Measurements from ENCODE around the gene FRK.
"Not testable (repeated sequence)": the region's sequence is repeated elsewhere in the genome, so short reads cannot be mapped to it uniquely, and the experiment has no call there.

FRK gene

GRCh38 chr6:116073765-116074440 is 13.2 kb upstream of the FRK start:
- DNase-seq = no peak

- DNase-seq = no peak
These were observed 11.7 kb upstream of the FRK start for GRCh38 chr6:116072368-116072767.

- DNase-seq = no peak
These were observed 10.1 kb upstream of the FRK start for GRCh38 chr6:116070616-116071389.

- no peak for DNase-seq
These were observed 9.4 kb upstream of the FRK start for GRCh38 chr6:116070101-116070500.

GRCh38 chr6:116066789-116067188 is 6.1 kb upstream of the FRK start:
- DNase-seq = no peak

- no peak for DNase-seq
These were observed 4.0 kb upstream of the FRK start for GRCh38 chr6:116064666-116065065.

- no peak for DNase-seq
These were observed 1.8 kb upstream of the FRK start for GRCh38 chr6:116062496-116062895.

GRCh38 chr6:116059713-116060571 is 749 bp downstream of the FRK start:
- DNase-seq = no peak

- no peak for DNase-seq
These were observed 2.9 kb downstream of the FRK start for GRCh38 chr6:116057766-116058165.

GRCh38 chr6:116055513-116055912 is 5.2 kb downstream of the FRK start:
- no peak for DNase-seq

GRCh38 chr6:116051244-116051643 is 9.4 kb downstream of the FRK start:
- no peak for DNase-seq

- DNase-seq = no peak
These were observed 10.0 kb downstream of the FRK start for GRCh38 chr6:116050737-116051136.

- no peak for DNase-seq
These were observed 11.4 kb downstream of the FRK start for GRCh38 chr6:116049321-116049720.

GRCh38 chr6:116047173-116047933 is 13.3 kb downstream of the FRK start:
- DNase-seq = no peak

GRCh38 chr6:116046737-116047136 is 14.0 kb downstream of the FRK start:
- DNase-seq = no peak

GRCh38 chr6:116046272-116046671 is 14.4 kb downstream of the FRK start:
- DNase-seq = not testable (repeated sequence)

- DNase-seq = no peak
These were observed 18.8 kb downstream of the FRK start for GRCh38 chr6:116041934-116042333.

GRCh38 chr6:116040993-116041392 is 19.7 kb downstream of the FRK start:
- DNase-seq = no peak

- no peak for DNase-seq
These were observed 23.8 kb downstream of the FRK start for GRCh38 chr6:116036885-116037284.

- DNase-seq = no peak
These were observed 24.5 kb downstream of the FRK start for GRCh38 chr6:116036075-116036773.

- no peak for DNase-seq
These were observed 25.1 kb downstream of the FRK start for GRCh38 chr6:116035616-116036015.

GRCh38 chr6:116034327-116034726 is 26.4 kb downstream of the FRK start:
- DNase-seq = no peak
